K562 (cell line): Measurements from ENCODE around the gene UQCRC1. TPM values are rescaled to one million over a fixed set of nuclear protein-coding genes. Genes with fewer than 3 reads are reported as not detected.

Experiments used
- ATAC-seq: fragments of 200-7000 bp; cut with Tn5 transposase; 3 replicates; pipeline ENCODE4 v1.9.1; 2020; ENCODE audit warnings: moderate library complexity
- BruUV-seq: library from RNA; stranded (reverse); fragments of 400-500 nt; replicated peaks from 2 replicates; lab custom pipeline; 2021; lab: Mats Ljungman, UMichigan
- CTCF ChIA-PET: fragments of 300-600 bp; formaldehyde crosslinking; extraction: SDS; loops from one replicate; lab custom pipeline; 2021; ENCODE audit warnings: low intra/inter-chr PET ratio; lab: Yijun Ruan, JAX
- POLR2A ChIA-PET: fragments of 300-600, 350-650 bp; sonication (Branson Sonifier 250); formaldehyde crosslinking; extraction: SDS; loops from one replicate; lab custom pipeline; 2021; ENCODE audit warnings: antibody characterized with exemption, inconsistent platforms; lab: Yijun Ruan, JAX
- DNase-seq, 4 experiments: peaks; one replicate each; pipeline versions ENCODE4 v3.0.0 to v3.0.0-alpha.2; 2011 to 2018; ENCODE audit warnings: low spot score in 3 of 4, mixed read lengths in 3 of 4; ENCODE audit errors: extremely low read depth in 1 of 4
- FAIRE-seq: peaks from 2 replicates; lab custom pipeline; 2011; peaks lifted over from hg19 to GRCh38; lab: Jason Lieb, UNC
- H2AFZ ChIP-seq: 2 replicates; pipeline ENCODE4 v1.6.0; 2011; ENCODE audit warnings: low read depth, low read length, control low read depth, inconsistent platforms
- H3K27ac ChIP-seq: fragments of 200-600 bp; 3 replicates; pipeline ENCODE4 v1.8.0; 2011; ENCODE audit warnings: low read depth, mild to moderate bottlenecking, control low read depth, inconsistent platforms, low read length, moderate library complexity, mixed read lengths; ENCODE audit errors: extremely low read depth
- H3K27me3 ChIP-seq, 2 experiments: fragments of 300-600 bp in 1 of 2; 2 replicates in 1 of 2; 3 replicates in 1 of 2; pipeline versions ENCODE4 v1.6.0 to v1.8.0; 2011; ENCODE audit warnings: inconsistent platforms in 2 of 2, low read length in 2 of 2, mild to moderate bottlenecking in 1 of 2, mixed read lengths in 1 of 2, moderate library complexity in 1 of 2; ENCODE audit not compliant: control insufficient read depth in 2 of 2, insufficient read depth in 2 of 2
- H3K36me3 ChIP-seq: fragments of 300-600 bp; 3 replicates; pipeline ENCODE4 v1.8.0; 2011; ENCODE audit warnings: mild to moderate bottlenecking, low read length, inconsistent platforms; ENCODE audit not compliant: control insufficient read depth, insufficient read depth
- H3K4me1 ChIP-seq, 2 experiments: fragments of 200-600 bp in 1 of 2; replicated peaks in 1 of 2; 2 replicates in 1 of 2; 3 replicates in 1 of 2; pipeline versions ENCODE4 v1.5.1 to v1.8.0; 2011; ENCODE audit warnings: inconsistent platforms in 2 of 2, low read length in 2 of 2, mild to moderate bottlenecking in 1 of 2, mixed read lengths in 1 of 2, moderate library complexity in 1 of 2; ENCODE audit not compliant: control insufficient read depth in 2 of 2, insufficient read depth in 2 of 2
- H3K4me2 ChIP-seq: 2 replicates; pipeline ENCODE4 v1.6.1; 2011; ENCODE audit warnings: low read length, control low read depth, inconsistent platforms, mixed read lengths; ENCODE audit not compliant: insufficient read depth
- H3K4me3 ChIP-seq: fragments of 200-600 bp; sonication (generic), shearing (Covaris generic); 2 replicates; pipeline ENCODE4 v1.5.1; 2016; ENCODE audit warnings: control low read depth, inconsistent platforms
- H3K79me2 ChIP-seq: fragments of 200-600 bp; 3 replicates; pipeline ENCODE4 v1.8.0; 2011; ENCODE audit warnings: low read length, inconsistent platforms; ENCODE audit not compliant: control insufficient read depth, insufficient read depth
- H3K9ac ChIP-seq, 2 experiments: 2 replicates each; pipeline versions ENCODE4 v1.6.0 to v1.6.1; 2011; ENCODE audit warnings: low read depth in 2 of 2, low read length in 2 of 2, control low read depth in 1 of 2, inconsistent platforms in 1 of 2, mild to moderate bottlenecking in 1 of 2, mixed read lengths in 1 of 2; ENCODE audit not compliant: insufficient read depth in 1 of 2
- H3K9me1 ChIP-seq: one replicate; pipeline ENCODE4 v1.6.0; 2011; ENCODE audit warnings: inconsistent platforms, mild to moderate bottlenecking, low read length, moderate library complexity; ENCODE audit not compliant: control insufficient read depth, insufficient read depth
- H3K9me3 ChIP-seq: replicated peaks from 2 replicates; pipeline ENCODE4 v1.5.1; 2011; ENCODE audit warnings: low read depth, low read length, inconsistent platforms; ENCODE audit not compliant: control insufficient read depth, insufficient read depth
- H4K20me1 ChIP-seq: replicated peaks from 2 replicates; pipeline ENCODE4 v1.6.1; 2011; ENCODE audit warnings: low read length, inconsistent platforms, mixed read lengths; ENCODE audit not compliant: control insufficient read depth, insufficient read depth
- CTBP1 ChIP-seq: fragments of 450-650 bp; IDR thresholded peaks from 2 replicates; pipeline ENCODE4 v1.6.1; 2016; ENCODE audit warnings: borderline replicate concordance
- KHSRP ChIP-seq: fragments of 450-650 bp; IDR thresholded peaks from 2 replicates; pipeline ENCODE4 v1.6.1; 2017
- MAFK ChIP-seq: IDR thresholded peaks from 2 replicates; pipeline ENCODE4 v1.6.1; 2011; ENCODE audit warnings: low read length, improper control_type of control experiment
- POLR2H ChIP-seq: IDR thresholded peaks from 2 replicates; pipeline ENCODE4 v1.6.1; 2016; ENCODE audit warnings: missing genetic modification characterization, low read depth, mild to moderate bottlenecking, control low read depth, missing compliant biosample characterization, moderate library complexity
- RBFOX2 ChIP-seq: fragments of 200-400 bp; formaldehyde crosslinking; IDR thresholded peaks from 2 replicates; pipeline ENCODE4 v1.6.1; 2017; ENCODE audit warnings: low read depth, mild to moderate bottlenecking, low read length, moderate library complexity
- RBM15 ChIP-seq: fragments of 200-400 bp; formaldehyde crosslinking; IDR thresholded peaks from 2 replicates; pipeline ENCODE4 v1.6.1; 2018; ENCODE audit warnings: mild to moderate bottlenecking, low read length, moderate library complexity; ENCODE audit not compliant: insufficient read depth
- SMAD3 ChIP-seq: fragments of 450-650 bp; formaldehyde crosslinking; conservative IDR thresholded peaks from 2 replicates; pipeline ENCODE4 v1.4.0; 2020; ENCODE audit warnings: mild to moderate bottlenecking
- SNIP1 ChIP-seq: fragments of 450-650 bp; IDR thresholded peaks from 2 replicates; pipeline ENCODE4 v1.7.1; 2017; ENCODE audit warnings: low read depth, mild to moderate bottlenecking
- ZBTB7A ChIP-seq: IDR thresholded peaks from 2 replicates; pipeline ENCODE4 v1.6.1; 2011; ENCODE audit warnings: low read depth, mild to moderate bottlenecking, low read length, moderate library complexity, borderline replicate concordance; ENCODE audit not compliant: control insufficient read depth
- ZKSCAN3 ChIP-seq: fragments of 250-450 bp; sonication (Bioruptor Pico); IDR thresholded peaks from 2 replicates; pipeline ENCODE4 v1.4.0; 2020
- ZNF217 ChIP-seq: sonication (generic); formaldehyde crosslinking; IDR thresholded peaks from 2 replicates; pipeline ENCODE4 v1.8.0; 2022; ENCODE audit warnings: mild to moderate bottlenecking, missing genetic modification reagents
- WGBS: fragments of 100-300 bp; shearing (Covaris generic); methylation state at CpG from one replicate; pipeline ENCODE4 v1.1.6; 2016; ENCODE audit warnings: low coverage, mixed read lengths; ENCODE audit not compliant: insufficient coverage; ENCODE audit errors: missing lambda C conversion rate; 5-methylcytosine and 5-hydroxymethylcytosine counted together
- in situ Hi-C: fragments of 300-500 bp; cut with MboI; formaldehyde crosslinking; loops from 4 replicates; pipeline ENCODE4 v1.15.0; 2018; ENCODE audit warnings: inconsistent platforms, mixed read lengths
- intact Hi-C: fragments of 100-400 bp; cut with micrococcal nuclease; formaldehyde crosslinking; loops from 2 replicates; pipeline ENCODE4 v1.14.2; 2022
- polyA plus RNA-seq, 8 experiments: library from polyadenylated mRNA; depleted of rRNA in 4 of 8; stranded (reverse) in 5 of 8; unstranded in 3 of 8; fragments of >200 nt; fragmentation: Nextera tagmentation in 2 of 8; fragmentation: Illumina TruSeq in 1 of 8; extraction: Ambion mirVana in 2 of 8; extraction: Trizol in 1 of 8; gene quantifications; 2 replicates each; pipeline versions ENCODE4 v1.2.1 to v1.2.3, GENCODE V29; 2011 to 2014; ENCODE audit warnings: inconsistent platforms in 1 of 8, missing spikeins in 1 of 8
- total RNA-seq, 7 experiments: library from RNA; depleted of rRNA in 6 of 7; stranded (reverse); fragments of >200 nt in 6 of 7; fragmentation: Illumina TruSeq in 2 of 7; extraction: Trizol in 2 of 7; gene quantifications; 2 replicates each; pipeline versions ENCODE4 v1.2.1 to v1.2.3, GENCODE V29; 2011 to 2021; ENCODE audit warnings: low replicate concordance in 1 of 7
- TF ChIP-seq, protein P1 (sequence below): sonication (generic); formaldehyde crosslinking; IDR thresholded peaks from 2 replicates; pipeline ENCODE4 v1.8.1; 2023; ENCODE audit warnings: mild to moderate bottlenecking, missing genetic modification reagents
- TF ChIP-seq, protein P2 (sequence below): sonication (generic); formaldehyde crosslinking; IDR thresholded peaks from 2 replicates; pipeline ENCODE4 v1.8.0; 2022; ENCODE audit warnings: mild to moderate bottlenecking, missing genetic modification reagents
- TF ChIP-seq, protein P3 (sequence below): sonication (generic); formaldehyde crosslinking; IDR thresholded peaks from 2 replicates; pipeline ENCODE4 v1.8.0; 2022; ENCODE audit warnings: mild to moderate bottlenecking, missing genetic modification reagents, borderline replicate concordance

Gene UQCRC1
- total and polyA plus RNA-seq, 9 of the 15 experiments (the other 6 are each of a cell fraction or from before 2014, with no cell fraction given): 125 to 424 (median 268) TPM

DNA sequence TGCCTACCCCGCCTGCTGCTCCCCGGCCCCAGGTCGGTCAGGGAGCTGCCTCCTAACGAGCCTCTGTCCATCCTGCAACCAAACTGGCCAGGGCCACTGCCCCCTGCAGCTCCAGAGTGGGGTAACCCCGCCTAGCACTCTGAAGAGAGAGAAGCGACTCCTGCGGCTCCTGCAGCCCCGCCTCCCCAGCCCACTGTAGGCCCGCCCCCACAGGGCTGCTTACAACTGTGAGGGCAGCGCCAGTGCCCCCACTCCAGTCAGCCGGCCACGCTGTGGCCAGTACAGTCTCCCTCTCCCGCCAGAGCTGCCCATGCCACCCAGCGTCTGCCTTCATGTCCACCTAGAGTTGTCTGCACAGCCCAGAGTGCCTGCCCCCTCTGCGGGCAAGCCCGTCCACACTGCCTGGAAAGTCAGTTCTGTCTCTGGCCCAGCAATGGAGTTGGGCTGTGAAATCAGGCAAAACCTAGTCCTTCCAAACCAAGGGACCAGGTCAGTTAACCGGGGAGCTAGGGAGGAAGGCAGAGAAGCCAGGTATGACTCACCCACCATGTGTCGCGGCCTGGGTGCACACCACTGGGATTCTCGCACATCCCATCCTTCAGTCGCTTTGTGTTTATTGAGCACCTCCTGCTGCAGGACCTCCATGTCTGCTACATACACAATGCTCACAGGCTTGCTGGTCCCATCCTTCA is 48.3 kb downstream of the UQCRC1 start:
- no peaks in the 10 kb centered on the region for H3K9me3 ChIP-seq
- ATAC-seq (peak; percentile 75), FAIRE-seq (peak; percentile 52), DNase-seq (peak; percentile 78 to 83 (median 80))
- peaks cover 32 to 75% of the 10 kb centered on the region in 2 experiments for H3K4me1 ChIP-seq
- no TSS peak for BruUV-seq
- ChIA-PET POLR2A (interaction anchor here (0.6 kb wide), 1 partner anchor 288 kb away, joined by 4 read pairs; no protein-coding TSS in a partner anchor), CTCF (no interaction called here)
- intact Hi-C loops (no loop called here), in situ Hi-C loops (no loop called here)
- no peaks in the 10 kb centered on the region for H3K27me3 ChIP-seq
- 32% methylated on average over 12 of the region's 21 CpGs for WGBS
- no peaks in the 10 kb centered on the region for H3K9me1 ChIP-seq
- no peak overlapping the region; the same call in 2 of the 3 replicates for H3K27ac ChIP-seq
- peaks cover 5% of the 10 kb centered on the region for H3K79me2 ChIP-seq
- H3K9ac ChIP-seq: peak overlapping the region in 1 of 2 experiments; percentile 77; a peak in 3 of 4 replicates
- H4K20me1 ChIP-seq: no peaks in the 10 kb centered on the region
- peak overlapping the region; percentile 90 for H2AFZ ChIP-seq
- H3K4me3 ChIP-seq: 0 out of 2 replicates have a peak overlapping the region, but pooled peaks have one; percentile 12
- no peaks in the 10 kb centered on the region for H3K36me3 ChIP-seq
- peak overlapping the region; percentile 67 for H3K4me2 ChIP-seq
- no peak for TF ChIP-seq MAFK
- TF ChIP-seq RBM15: no peak
- TF ChIP-seq, protein P1, sequence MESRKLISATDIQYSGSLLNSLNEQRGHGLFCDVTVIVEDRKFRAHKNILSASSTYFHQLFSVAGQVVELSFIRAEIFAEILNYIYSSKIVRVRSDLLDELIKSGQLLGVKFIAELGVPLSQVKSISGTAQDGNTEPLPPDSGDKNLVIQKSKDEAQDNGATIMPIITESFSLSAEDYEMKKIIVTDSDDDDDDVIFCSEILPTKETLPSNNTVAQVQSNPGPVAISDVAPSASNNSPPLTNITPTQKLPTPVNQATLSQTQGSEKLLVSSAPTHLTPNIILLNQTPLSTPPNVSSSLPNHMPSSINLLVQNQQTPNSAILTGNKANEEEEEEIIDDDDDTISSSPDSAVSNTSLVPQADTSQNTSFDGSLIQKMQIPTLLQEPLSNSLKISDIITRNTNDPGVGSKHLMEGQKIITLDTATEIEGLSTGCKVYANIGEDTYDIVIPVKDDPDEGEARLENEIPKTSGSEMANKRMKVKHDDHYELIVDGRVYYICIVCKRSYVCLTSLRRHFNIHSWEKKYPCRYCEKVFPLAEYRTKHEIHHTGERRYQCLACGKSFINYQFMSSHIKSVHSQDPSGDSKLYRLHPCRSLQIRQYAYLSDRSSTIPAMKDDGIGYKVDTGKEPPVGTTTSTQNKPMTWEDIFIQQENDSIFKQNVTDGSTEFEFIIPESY (CRISPR knock-in tag): peak; percentile 82; the same call in 1 of the 2 replicates
- 0 out of 2 replicates have a peak, but pooled peaks have one; percentile 32 for TF ChIP-seq RBFOX2
- TF ChIP-seq, protein P2, sequence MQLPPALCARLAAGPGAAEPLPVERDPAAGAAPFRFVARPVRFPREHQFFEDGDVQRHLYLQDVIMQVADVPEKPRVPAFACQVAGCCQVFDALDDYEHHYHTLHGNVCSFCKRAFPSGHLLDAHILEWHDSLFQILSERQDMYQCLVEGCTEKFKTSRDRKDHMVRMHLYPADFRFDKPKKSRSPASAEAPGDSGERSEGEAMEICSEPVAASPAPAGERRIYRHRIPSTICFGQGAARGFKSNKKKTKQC (CRISPR knock-in tag): no peak
- TF ChIP-seq SNIP1: no peak
- TF ChIP-seq, protein P3, sequence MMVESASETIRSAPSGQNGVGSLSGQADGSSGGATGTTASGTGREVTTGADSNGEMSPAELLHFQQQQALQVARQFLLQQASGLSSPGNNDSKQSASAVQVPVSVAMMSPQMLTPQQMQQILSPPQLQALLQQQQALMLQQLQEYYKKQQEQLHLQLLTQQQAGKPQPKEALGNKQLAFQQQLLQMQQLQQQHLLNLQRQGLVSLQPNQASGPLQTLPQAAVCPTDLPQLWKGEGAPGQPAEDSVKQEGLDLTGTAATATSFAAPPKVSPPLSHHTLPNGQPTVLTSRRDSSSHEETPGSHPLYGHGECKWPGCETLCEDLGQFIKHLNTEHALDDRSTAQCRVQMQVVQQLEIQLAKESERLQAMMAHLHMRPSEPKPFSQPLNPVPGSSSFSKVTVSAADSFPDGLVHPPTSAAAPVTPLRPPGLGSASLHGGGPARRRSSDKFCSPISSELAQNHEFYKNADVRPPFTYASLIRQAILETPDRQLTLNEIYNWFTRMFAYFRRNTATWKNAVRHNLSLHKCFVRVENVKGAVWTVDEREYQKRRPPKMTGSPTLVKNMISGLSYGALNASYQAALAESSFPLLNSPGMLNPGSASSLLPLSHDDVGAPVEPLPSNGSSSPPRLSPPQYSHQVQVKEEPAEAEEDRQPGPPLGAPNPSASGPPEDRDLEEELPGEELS: no peak
- no peak for TF ChIP-seq SMAD3 (CRISPR knock-in tag)
- peak; percentile 19; the same call in 1 of the 2 replicates for TF ChIP-seq ZBTB7A
- no peak for TF ChIP-seq POLR2H (tag)
- TF ChIP-seq KHSRP: no peak
- no peak for TF ChIP-seq ZNF217 (CRISPR knock-in tag)
- TF ChIP-seq ZKSCAN3 (CRISPR knock-in tag): no peak
- TF ChIP-seq CTBP1: peak; percentile 29; the same call in 1 of the 2 replicates
